Trophoblast cell (in vitro differentiated cells and primary cell): ENCODE measurements around the gene ITPRID1.

Experiments
- DNase-seq, 2 donors: peaks; one replicate each; pipeline ENCODE4 v3.0.0-alpha.2; 2016
- H2AFZ ChIP-seq: 2 replicates; pipeline ENCODE4 v1.6.1; 2013; ENCODE audit warnings: low read length, moderate library complexity, mild to moderate bottlenecking; ENCODE audit not compliant: insufficient read depth, poor library complexity
- H2AK5ac ChIP-seq: 2 replicates; pipeline ENCODE4 v1.6.1; 2013; ENCODE audit warnings: mild to moderate bottlenecking, low read length
- H2BK120ac ChIP-seq: 2 replicates; pipeline ENCODE4 v1.6.1; 2013; ENCODE audit warnings: low read length, mild to moderate bottlenecking, moderate library complexity; ENCODE audit not compliant: insufficient read depth, poor library complexity
- H2BK12ac ChIP-seq: 2 replicates; pipeline ENCODE4 v1.6.1; 2013; ENCODE audit warnings: mild to moderate bottlenecking, low read length, moderate library complexity
- H2BK5ac ChIP-seq: 2 replicates; pipeline ENCODE4 v1.6.1; 2013; ENCODE audit warnings: low read length, low read depth, moderate library complexity, mild to moderate bottlenecking; ENCODE audit not compliant: poor library complexity
- H3K14ac ChIP-seq: 2 replicates; pipeline ENCODE4 v1.6.1; 2013; ENCODE audit warnings: mild to moderate bottlenecking, low read length
- H3K18ac ChIP-seq: 2 replicates; pipeline ENCODE4 v1.6.1; 2013; ENCODE audit warnings: mild to moderate bottlenecking, low read length
- H3K23ac ChIP-seq: 2 replicates; pipeline ENCODE4 v1.6.1; 2013; ENCODE audit warnings: low read length
- H3K27ac ChIP-seq: 2 replicates; pipeline ENCODE4 v1.5.1; 2013; ENCODE audit warnings: low read depth, mild to moderate bottlenecking, inconsistent platforms, low read length, moderate library complexity
- H3K27me3 ChIP-seq: 2 replicates; pipeline ENCODE4 v1.6.1; 2013; ENCODE audit warnings: inconsistent platforms, mild to moderate bottlenecking, low read length, moderate library complexity; ENCODE audit not compliant: insufficient read depth
- H3K36me3 ChIP-seq, 2 experiments: 1 replicate in 1 of 2; 2 replicates in 1 of 2; pipeline ENCODE4 v1.6.1; 2013; ENCODE audit warnings: low read length in 2 of 2, mild to moderate bottlenecking in 2 of 2, moderate library complexity in 1 of 2; ENCODE audit not compliant: insufficient read depth in 2 of 2, control insufficient read depth in 1 of 2
- H3K4ac ChIP-seq: 2 replicates; pipeline ENCODE4 v1.6.1; 2013; ENCODE audit warnings: low read depth, mild to moderate bottlenecking, low read length, moderate library complexity
- H3K4me1 ChIP-seq, 2 experiments: 1 replicate in 1 of 2; 2 replicates in 1 of 2; pipeline ENCODE4 v1.6.1; 2013; ENCODE audit warnings: low read length in 2 of 2, mild to moderate bottlenecking in 2 of 2, moderate library complexity in 1 of 2; ENCODE audit not compliant: insufficient read depth in 2 of 2, control insufficient read depth in 1 of 2
- H3K4me2 ChIP-seq: 2 replicates; pipeline ENCODE4 v1.6.1; 2013; ENCODE audit warnings: inconsistent platforms, mild to moderate bottlenecking, low read length, moderate library complexity
- H3K4me3 ChIP-seq: 2 replicates; pipeline ENCODE4 v1.5.1; 2013; ENCODE audit warnings: mild to moderate bottlenecking, low read depth, low read length, inconsistent platforms
- H3K79me1 ChIP-seq: one replicate; pipeline ENCODE4 v1.6.1; 2013; ENCODE audit warnings: low read length
- H3K79me2 ChIP-seq: 2 replicates; pipeline ENCODE4 v1.6.1; 2013; ENCODE audit warnings: low read length, mild to moderate bottlenecking; ENCODE audit not compliant: control insufficient read depth, insufficient read depth, poor library complexity
- H3K9ac ChIP-seq: 2 replicates; pipeline ENCODE4 v1.6.1; 2013; ENCODE audit warnings: mild to moderate bottlenecking, low read length
- H3K9me3 ChIP-seq: 2 replicates; pipeline ENCODE4 v1.6.1; 2013; ENCODE audit warnings: low read depth, mild to moderate bottlenecking, control low read depth, inconsistent platforms, low read length; ENCODE audit not compliant: insufficient read depth
- H4K12ac ChIP-seq: 2 replicates; pipeline ENCODE4 v1.6.1; 2013; ENCODE audit warnings: low read depth, mild to moderate bottlenecking, low read length, moderate library complexity
- H4K8ac ChIP-seq: 2 replicates; pipeline ENCODE4 v1.6.1; 2013; ENCODE audit warnings: low read depth, mild to moderate bottlenecking, low read length, moderate library complexity
- H4K91ac ChIP-seq: one replicate; pipeline ENCODE4 v1.6.1; 2013; ENCODE audit warnings: low read depth, mild to moderate bottlenecking, low read length, moderate library complexity
- WGBS: extraction: QIAGEN DNeasy Blood & Tissue Kit; methylation state at CpG from one replicate; pipeline ENCODE4 v1.1.7; 2013; ENCODE audit warnings: missing lambda C conversion rate; ENCODE audit not compliant: insufficient read length, insufficient coverage; ENCODE audit errors: extremely low coverage; 5-methylcytosine and 5-hydroxymethylcytosine counted together

Gene ITPRID1

GRCh38 chr7:31652063-31652326 is 138.1 kb downstream of the ITPRID1 start:
- no peak overlapping the region for H2BK12ac ChIP-seq
- H3K9ac ChIP-seq: no peak overlapping the region
- H3K79me1 ChIP-seq: no peaks in the 10 kb centered on the region
- H4K8ac ChIP-seq: no peak overlapping the region
- H3K14ac ChIP-seq: no peak overlapping the region
- H3K36me3 ChIP-seq: no peaks in the 10 kb centered on the region
- H3K4me3 ChIP-seq: no peak overlapping the region
- H2AK5ac ChIP-seq: no peak overlapping the region
- H3K4me2 ChIP-seq: no peak overlapping the region
- no peak overlapping the region for H2AFZ ChIP-seq
- no peak for DNase-seq
- no peak overlapping the region for H4K12ac ChIP-seq
- no peaks in the 10 kb centered on the region for H3K4me1 ChIP-seq
- no peak overlapping the region for H3K23ac ChIP-seq
- H3K9me3 ChIP-seq: peaks cover 2% of the 10 kb centered on the region
- no peaks in the 10 kb centered on the region for H3K27me3 ChIP-seq
- H3K18ac ChIP-seq: no peak overlapping the region
- no peaks in the 10 kb centered on the region for H3K79me2 ChIP-seq
- no peak overlapping the region for H2BK120ac ChIP-seq
- H3K27ac ChIP-seq: no peak overlapping the region
- H4K91ac ChIP-seq: no peak overlapping the region
- H3K4ac ChIP-seq: no peak overlapping the region
- no peak overlapping the region for H2BK5ac ChIP-seq

- no peak overlapping the region for H2AK5ac ChIP-seq
These were observed 149.2 kb downstream of the ITPRID1 start for GRCh38 chr7:31663072-31663471.

GRCh38 chr7:31664890-31665289 is 151.0 kb downstream of the ITPRID1 start:
- no peaks in the 10 kb centered on the region for H3K36me3 ChIP-seq
- H3K27me3 ChIP-seq: no peaks in the 10 kb centered on the region
- H3K23ac ChIP-seq: no peak overlapping the region
- no peaks in the 10 kb centered on the region for H3K9me3 ChIP-seq
- H3K79me2 ChIP-seq: no peaks in the 10 kb centered on the region
- H3K4ac ChIP-seq: no peak overlapping the region
- no peak overlapping the region for H2BK12ac ChIP-seq
- no peak overlapping the region for H2AFZ ChIP-seq
- no peaks in the 10 kb centered on the region for H3K4me1 ChIP-seq
- no peak overlapping the region for H4K91ac ChIP-seq
- H2BK120ac ChIP-seq: no peak overlapping the region
- no peak overlapping the region for H4K12ac ChIP-seq
- H3K79me1 ChIP-seq: no peaks in the 10 kb centered on the region
- no peak overlapping the region for H3K14ac ChIP-seq
- H4K8ac ChIP-seq: no peak overlapping the region
- no peak overlapping the region for H3K4me3 ChIP-seq
- no peak overlapping the region for H3K4me2 ChIP-seq
- no peak overlapping the region for H3K9ac ChIP-seq
- H3K27ac ChIP-seq: no peak overlapping the region
- DNase-seq: peak in 1 of 2 donors; percentile 8
- no peak overlapping the region for H2AK5ac ChIP-seq
- no peak overlapping the region for H3K18ac ChIP-seq
- H2BK5ac ChIP-seq: no peak overlapping the region

More at GRCh38 chr7:31663072-31663471, 149.2 kb downstream of the ITPRID1 start:
- no peak overlapping the region for H3K18ac ChIP-seq
- no peaks in the 10 kb centered on the region for H3K4me1 ChIP-seq
- H3K79me2 ChIP-seq: no peaks in the 10 kb centered on the region
- H3K4me3 ChIP-seq: no peak overlapping the region
- no peak overlapping the region for H4K8ac ChIP-seq
- H4K91ac ChIP-seq: no peak overlapping the region
- H3K14ac ChIP-seq: no peak overlapping the region
- H3K27ac ChIP-seq: no peak overlapping the region
- no peak overlapping the region for H2BK120ac ChIP-seq
- no peak overlapping the region for H3K4ac ChIP-seq
- H3K9me3 ChIP-seq: no peaks in the 10 kb centered on the region
- no peak overlapping the region for H3K9ac ChIP-seq
- H3K36me3 ChIP-seq: no peaks in the 10 kb centered on the region
- no peak overlapping the region for H2AFZ ChIP-seq
- no peaks in the 10 kb centered on the region for H3K79me1 ChIP-seq
- WGBS: no CpG with 5 or more reads among the region's 5 CpGs
- no peak for DNase-seq
- H2BK12ac ChIP-seq: no peak overlapping the region
- no peak overlapping the region for H3K4me2 ChIP-seq
- no peaks in the 10 kb centered on the region for H3K27me3 ChIP-seq
- no peak overlapping the region for H4K12ac ChIP-seq
- H2BK5ac ChIP-seq: no peak overlapping the region
- H3K23ac ChIP-seq: no peak overlapping the region

- Histone ChIP-seq H3K27me3 (no peaks in the 10 kb centered on the region), H3K36me3 (no peaks in the 10 kb centered on the region), H2BK12ac (no peak overlapping the region), H3K4me3 (no peak overlapping the region), H4K91ac (no peak overlapping the region), H2BK5ac (no peak overlapping the region), H3K79me2 (no peaks in the 10 kb centered on the region), H3K79me1 (no peaks in the 10 kb centered on the region), H3K4me2 (no peak overlapping the region), H2AK5ac (no peak overlapping the region), H3K9ac (no peak overlapping the region), H2AFZ (no peak overlapping the region), H3K9me3 (no peaks in the 10 kb centered on the region), H4K12ac (no peak overlapping the region), H3K4ac (no peak overlapping the region), H3K18ac (no peak overlapping the region), H3K14ac (no peak overlapping the region), H2BK120ac (no peak overlapping the region), H4K8ac (no peak overlapping the region), H3K4me1 (no peaks in the 10 kb centered on the region), H3K27ac (no peak overlapping the region), H3K23ac (no peak overlapping the region)
- no peak for DNase-seq
- no CpG with 5 or more reads among the region's 1 CpG for WGBS
These were observed 151.7 kb downstream of the ITPRID1 start for GRCh38 chr7:31665546-31665945.

GRCh38 chr7:31669461-31669860 is 155.6 kb downstream of the ITPRID1 start:
- no peak overlapping the region for H4K8ac ChIP-seq
- no peaks in the 10 kb centered on the region for H3K9me3 ChIP-seq
- no peak overlapping the region for H3K4me3 ChIP-seq
- H4K12ac ChIP-seq: no peak overlapping the region
- no peak overlapping the region for H3K23ac ChIP-seq
- H3K4ac ChIP-seq: no peak overlapping the region
- DNase-seq: no peak
- no peak overlapping the region for H3K27ac ChIP-seq
- no peaks in the 10 kb centered on the region for H3K27me3 ChIP-seq
- H3K18ac ChIP-seq: no peak overlapping the region
- no peak overlapping the region for H2BK12ac ChIP-seq
- no peaks in the 10 kb centered on the region for H3K79me2 ChIP-seq
- no peak overlapping the region for H2BK5ac ChIP-seq
- no peak overlapping the region for H3K9ac ChIP-seq
- H2AK5ac ChIP-seq: no peak overlapping the region
- no peak overlapping the region for H4K91ac ChIP-seq
- H3K4me2 ChIP-seq: no peak overlapping the region
- no peaks in the 10 kb centered on the region for H3K79me1 ChIP-seq
- no peaks in the 10 kb centered on the region for H3K36me3 ChIP-seq
- H3K4me1 ChIP-seq: no peaks in the 10 kb centered on the region
- H2BK120ac ChIP-seq: no peak overlapping the region
- H2AFZ ChIP-seq: no peak overlapping the region
- no peak overlapping the region for H3K14ac ChIP-seq
